GM23248 (cell line): ENCODE data around the gene SEC24C.

ENCODE experiments used
- EZH2 ChIP-seq: fragments of 200-600 bp; sonication (generic); IDR thresholded peaks from 2 replicates; pipeline ENCODE4 v1.6.1; 2018; ENCODE audit warnings: antibody characterized with exemption, mild to moderate bottlenecking; ENCODE audit not compliant: insufficient read depth, poor library complexity, severe bottlenecking
- EZH2phosphoT487 ChIP-seq: fragments of 200-600 bp; sonication (generic); IDR thresholded peaks from 2 replicates; pipeline ENCODE4 v1.6.1; 2018; ENCODE audit warnings: antibody characterized with exemption, moderate library complexity, mild to moderate bottlenecking, low read depth; ENCODE audit not compliant: insufficient read depth

DNA sequence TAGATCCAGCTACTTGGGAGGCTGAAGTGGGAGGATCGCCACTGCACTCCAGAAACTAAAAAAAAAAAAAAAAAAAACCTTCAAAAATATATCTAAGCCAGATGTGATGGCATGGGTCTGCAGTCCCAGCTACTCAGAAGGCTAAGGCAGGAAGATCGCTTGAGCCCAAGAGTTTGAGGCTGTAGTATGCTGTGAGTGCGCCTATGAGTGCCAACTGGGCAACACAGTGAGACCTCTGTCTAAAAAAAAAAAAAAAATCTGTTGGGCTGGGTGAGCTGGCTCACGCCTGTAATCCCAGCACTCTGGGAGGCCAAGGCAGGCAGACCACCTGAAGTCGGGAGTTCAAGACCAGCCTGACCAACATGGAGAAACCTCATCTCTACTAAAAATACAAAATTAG, 34.8 kb downstream of the SEC24C start:
- TF ChIP-seq EZH2 (no peak), EZH2phosphoT487 (no peak)
